HG02852 (cell line): ENCODE data around the gene LDLRAD4.

Experiments
- ATAC-seq: cut with Tn5 transposase; IDR thresholded peaks from one replicate; pipeline ENCODE4 v1.9.1; 2021; ENCODE audit warnings: mild to moderate bottlenecking, moderate library complexity; ENCODE audit not compliant: unreplicated experiment

LDLRAD4 gene

DNA sequence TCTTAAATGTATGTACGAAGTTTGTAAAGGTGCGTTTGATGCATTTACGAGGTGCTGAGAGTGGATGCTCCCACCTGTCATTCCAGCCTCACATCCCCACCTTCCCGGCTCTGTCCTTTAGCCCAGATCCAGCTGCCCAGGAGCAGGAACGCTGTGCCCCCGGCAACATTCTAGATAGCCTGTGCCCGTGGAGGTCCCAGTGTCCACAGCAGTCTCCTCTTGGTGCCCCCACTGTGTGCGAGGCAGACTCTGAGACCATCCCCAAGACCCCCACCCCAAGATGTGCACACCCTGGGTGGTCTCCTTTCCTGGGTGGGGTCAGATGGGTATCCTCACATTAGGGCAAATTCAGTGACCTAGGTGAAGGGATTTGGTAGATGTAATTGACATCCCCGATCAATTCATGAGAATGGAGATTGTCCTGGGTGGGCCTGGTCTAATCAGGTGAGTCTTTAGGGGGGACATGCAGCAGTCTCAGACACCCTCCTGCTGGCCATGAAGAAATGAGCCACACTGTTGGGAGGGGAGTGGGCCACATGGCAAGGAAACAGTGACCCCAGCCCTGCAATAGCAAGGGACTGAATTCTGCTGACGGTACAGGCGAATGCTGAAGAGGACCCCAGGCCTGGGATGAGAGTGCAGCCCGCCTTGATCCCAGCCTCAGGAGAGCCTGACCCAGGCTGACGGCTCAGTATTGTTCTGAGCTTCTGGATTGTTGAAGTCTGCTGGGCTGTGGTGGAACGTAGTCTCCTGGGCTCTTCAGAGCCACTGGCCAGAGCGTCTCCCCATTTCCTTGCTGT lies 304.5 kb downstream of the LDLRAD4 start:
- no peak for ATAC-seq

DNA sequence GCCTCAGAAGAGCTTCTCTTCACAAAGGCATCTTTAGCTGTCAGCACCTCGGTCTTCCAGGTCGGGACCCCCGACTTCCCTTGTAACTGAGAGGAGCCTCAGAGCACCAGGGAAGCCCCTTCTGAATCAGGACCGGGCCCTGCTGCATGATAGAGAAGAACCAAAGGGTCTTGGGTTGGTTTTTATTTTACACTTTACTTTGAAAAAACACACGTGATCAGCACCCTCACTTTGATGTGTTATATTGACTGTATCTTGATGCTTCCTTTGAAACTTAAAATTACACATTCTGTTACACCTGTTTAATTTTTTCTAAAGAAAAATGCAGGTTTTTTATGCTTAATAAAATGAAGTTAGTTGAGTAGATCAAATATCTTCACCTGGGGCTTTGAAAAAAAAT lies 305.5 kb downstream of the LDLRAD4 start:
- ATAC-seq = no peak

DNA sequence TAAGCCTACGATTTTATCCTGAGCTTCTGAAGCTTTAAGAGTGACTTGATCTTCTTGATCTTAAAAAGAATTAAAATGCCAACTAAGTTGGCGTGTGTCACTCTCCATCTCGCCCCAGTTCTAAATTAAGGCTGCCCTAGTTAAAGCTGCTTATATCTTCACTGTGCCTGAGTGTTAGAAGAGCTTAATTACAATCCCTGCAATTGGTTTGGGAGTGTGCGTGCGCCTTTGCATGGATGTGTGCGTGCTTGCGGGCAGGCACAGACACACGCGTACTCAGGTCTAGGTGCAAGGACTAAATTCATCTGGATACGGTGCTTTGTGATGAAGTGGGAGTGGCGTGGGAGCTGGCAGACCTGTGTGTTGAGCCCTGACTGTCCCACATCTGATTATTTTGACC lies 306.3 kb downstream of the LDLRAD4 start:
- ATAC-seq = no peak

DNA sequence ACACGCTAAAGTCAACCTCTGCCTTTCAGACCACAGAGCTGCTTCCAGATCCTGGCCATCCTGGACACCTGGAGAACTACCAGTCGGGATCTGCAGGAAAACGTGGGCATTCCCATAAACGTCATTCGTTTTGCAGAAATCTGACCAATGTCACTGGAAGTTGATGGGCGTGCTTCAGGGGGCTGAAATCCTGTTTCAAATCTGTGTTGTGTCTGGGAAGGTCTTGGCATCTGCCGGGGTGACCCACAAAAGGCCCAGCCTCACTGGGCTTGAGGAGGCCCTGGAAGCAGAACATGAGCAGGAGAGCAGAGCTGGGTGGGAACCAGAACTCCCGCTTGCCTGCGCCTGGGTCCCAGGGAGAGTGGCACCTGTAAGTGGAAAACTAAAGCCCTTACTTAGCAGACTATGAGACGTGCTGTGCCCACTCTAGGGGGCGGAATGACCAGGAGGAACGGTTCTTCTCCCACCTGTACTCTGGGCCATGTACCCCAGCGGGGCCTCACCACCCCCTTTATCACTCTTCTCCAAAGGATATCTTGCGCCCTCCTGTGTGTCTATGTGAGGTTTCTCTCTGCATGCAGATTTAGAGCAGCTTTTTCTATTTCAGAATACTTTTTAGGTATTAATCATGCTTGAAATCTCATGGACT lies 306.9 kb downstream of the LDLRAD4 start:
- no peak for ATAC-seq

DNA sequence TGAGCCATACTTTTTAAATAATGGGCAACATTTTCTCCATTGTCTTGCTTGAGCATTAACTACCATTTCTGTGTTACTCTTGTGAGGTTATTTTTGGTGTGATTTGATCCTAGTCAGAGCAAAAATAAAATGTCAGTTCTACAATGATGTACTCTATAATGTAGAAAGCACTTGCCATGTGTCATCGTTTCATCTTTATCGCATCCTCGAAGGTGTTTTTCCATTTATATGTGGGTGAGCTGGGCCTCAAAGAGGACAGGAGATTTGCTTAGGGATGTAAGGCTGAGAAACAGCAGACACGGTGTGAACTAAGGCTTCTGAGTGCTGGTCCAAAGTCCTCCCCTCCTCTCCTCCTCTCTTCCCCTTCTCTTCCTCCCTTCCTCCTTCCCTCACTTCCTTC lies 308.0 kb downstream of the LDLRAD4 start:
- no peak for ATAC-seq

DNA sequence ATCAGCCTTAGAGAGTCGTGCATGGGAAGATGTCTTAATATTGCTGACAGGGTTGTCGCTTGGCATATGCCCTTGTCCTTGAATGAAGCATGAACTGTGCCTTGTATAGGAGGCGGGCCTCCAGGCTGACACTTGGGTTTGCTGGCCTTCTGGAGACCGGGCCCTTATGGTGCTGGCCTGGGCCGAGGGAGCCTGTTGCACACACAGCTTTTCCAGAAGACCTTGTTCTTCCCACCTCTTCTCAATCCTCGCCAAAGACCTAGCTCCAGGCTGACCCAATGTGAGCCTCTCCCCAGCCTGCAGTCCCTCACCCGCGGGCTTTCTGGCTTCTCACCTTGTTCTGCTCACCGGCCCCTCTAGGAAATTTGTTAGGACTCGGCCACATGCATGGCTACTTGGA lies 308.7 kb downstream of the LDLRAD4 start:
- ATAC-seq = no peak

DNA sequence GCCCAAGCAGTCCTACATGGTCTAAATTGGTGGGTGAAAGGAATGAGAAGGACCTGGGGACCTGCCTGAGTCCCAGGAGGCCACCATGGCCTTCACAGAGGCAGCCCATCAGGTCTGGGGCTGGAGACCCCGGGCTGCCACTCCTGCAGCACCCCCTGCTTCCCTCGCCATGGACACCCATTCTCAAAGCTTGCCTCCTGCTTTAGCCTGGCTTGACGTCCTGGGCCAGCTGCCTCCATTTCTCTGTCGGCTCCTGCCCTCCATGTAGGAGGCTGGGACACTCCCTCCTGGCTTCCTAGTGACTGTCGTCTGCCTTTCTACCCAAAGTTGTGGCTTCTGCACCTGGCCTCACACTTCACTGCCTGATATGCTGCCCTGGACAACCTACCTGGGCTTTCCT lies 309.2 kb downstream of the LDLRAD4 start:
- ATAC-seq = no peak

DNA sequence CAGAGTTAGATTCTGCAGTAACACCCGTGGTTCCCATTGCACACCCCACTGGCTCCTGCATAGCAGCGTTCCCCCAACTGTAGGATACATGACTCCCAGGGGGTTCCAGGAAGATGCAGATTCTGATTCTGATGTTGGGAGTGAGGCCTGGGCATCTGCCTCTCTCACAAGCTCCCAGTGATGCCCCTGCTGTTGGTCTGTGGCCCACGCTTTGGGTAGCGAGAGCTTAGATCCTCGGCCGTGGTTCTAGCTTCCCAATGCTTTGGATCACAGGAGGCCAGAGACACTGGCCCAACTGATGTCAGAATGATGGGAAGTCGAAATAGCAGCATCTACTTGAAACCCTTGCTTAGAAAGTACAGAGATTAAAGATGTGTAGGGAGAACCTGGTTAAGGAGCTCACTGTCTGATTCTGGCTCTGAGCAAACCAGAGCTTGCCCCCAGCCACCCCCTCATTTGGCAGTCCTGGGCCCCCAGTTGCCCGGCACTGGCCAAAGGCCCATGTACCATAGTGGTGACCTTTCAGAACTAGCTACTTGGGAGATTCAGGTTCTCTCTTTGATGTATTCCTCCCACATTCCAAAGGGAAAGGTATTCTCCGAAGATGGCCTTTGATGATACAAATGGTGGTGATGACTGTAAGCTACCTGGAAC lies 310.3 kb downstream of the LDLRAD4 start:
- no peak for ATAC-seq

DNA sequence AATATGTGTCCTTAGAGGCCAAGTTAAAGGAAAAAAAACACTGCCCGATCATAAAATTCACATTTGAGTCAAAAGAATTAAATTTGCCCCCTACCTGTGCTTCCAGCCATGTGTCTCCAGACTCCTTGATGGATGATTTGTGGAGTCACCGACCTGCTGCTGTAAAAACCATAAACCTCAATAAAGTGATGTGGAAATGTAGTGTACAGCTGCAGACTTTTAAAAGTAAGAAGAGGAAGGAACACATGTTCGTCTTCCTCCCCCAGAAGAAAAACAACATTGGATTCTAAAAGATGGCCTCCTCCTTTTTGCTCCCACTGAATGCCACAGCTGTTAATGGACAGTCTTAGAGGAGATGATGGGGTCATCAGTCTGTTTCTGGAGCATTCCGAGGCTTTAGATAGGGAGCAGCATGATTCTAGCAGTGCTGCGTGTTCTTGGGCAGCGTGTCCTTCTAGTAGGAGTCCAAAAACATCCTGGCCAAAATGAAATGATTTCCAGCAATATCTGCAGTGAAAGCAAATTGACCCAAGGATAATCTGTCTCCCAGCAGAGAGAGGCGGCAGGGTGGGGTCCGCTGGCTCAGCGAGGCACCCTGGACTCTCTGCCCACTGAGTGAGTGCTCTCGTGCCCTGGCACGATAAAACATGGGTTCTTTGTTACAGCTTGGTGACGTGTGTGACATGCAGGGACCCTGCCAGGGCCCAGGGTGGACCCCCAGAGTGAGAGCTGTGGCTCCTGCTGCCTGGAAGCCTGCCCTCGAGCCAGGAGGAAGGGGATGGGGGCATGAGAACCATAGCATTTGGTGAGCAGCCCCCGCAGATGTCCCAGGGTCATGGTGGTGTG lies 311.7 kb downstream of the LDLRAD4 start:
- no peak for ATAC-seq

DNA sequence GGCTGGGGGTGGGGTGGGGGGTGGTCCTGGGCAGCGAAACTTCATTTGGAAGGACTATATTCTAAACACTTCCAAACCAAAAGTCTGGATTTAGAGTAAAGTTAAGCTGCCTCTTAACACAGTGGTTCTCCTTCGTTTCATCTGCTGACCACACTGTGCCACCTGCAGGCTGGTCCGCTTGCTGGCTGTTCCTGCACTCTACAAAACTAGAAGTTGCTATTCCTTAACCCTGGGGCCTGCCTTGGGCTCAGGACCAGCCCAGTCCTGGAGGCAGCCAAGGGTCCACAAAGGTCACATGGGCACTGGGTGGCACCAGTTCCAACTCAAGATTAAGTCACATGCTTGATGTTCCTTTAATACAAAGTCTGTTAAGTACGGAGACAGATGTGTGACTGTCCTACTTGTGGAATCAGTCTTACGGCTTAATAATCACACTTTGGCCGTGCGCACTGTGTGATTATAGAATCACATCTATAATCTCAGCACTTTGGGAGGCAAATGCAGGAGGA lies 312.4 kb downstream of the LDLRAD4 start:
- ATAC-seq = no peak

DNA sequence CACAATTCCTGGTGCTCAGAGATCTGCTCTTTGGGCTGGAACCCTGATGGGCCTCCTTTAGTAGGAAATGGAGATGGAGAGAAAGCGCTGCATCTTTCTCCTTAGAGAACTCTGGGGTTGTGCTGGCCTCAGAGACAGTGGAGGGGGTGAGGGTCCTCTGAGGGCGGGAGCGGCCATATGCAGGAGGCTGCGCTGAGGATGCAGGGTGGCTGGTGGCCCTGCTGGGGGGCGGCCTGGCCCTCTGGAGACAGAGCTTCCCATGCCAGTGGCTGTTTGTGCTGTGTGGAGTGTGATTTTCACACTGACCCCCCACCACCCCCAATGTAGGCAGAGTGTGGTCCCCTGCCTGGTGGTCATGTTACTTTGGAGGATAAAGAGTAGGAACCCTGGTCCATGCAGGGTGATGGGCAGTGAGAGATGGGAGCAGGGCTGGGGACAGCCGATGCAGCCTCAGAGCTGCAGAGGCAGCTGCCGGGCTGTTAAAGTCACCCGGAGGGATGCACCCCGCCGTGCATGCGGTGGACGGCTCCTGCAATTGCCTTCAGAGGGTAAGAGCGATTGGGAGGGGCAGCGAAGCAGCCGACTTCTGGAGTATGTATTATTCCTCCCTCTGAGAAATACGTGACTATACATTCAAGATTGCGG lies 313.2 kb downstream of the LDLRAD4 start:
- no peak for ATAC-seq

DNA sequence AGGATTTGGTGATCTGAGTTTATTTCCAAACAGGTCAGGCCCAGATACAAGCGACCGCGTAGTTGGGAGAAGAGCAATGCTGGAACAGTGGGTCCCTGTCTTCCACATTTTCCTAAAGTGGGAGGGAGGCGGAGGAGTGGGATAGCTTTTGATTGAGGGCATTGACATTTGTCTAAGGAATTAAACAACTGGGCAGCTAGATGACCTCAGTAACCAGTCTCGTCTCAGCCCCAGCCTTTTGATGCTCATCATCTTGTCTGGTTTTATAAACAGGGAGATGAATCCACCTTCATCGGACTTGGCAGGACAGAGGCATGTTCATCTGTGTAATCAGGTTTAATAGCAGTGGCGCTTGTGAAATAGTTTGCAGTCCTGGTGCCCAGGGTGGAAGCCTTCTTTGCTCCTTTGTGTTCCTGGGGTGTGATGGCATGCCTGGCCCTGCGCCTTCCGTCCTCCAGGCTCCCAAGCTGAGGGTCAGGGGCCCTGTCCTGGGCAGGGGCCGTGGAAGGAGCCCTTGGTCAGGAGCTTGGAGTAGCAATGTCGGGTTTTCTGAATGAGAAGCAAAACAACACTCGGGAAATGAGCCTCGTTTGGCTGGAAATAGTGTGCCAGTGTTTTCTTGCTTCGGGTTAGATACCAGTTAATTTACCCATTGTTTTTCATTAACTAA lies 314.0 kb downstream of the LDLRAD4 start:
- no peak for ATAC-seq

DNA sequence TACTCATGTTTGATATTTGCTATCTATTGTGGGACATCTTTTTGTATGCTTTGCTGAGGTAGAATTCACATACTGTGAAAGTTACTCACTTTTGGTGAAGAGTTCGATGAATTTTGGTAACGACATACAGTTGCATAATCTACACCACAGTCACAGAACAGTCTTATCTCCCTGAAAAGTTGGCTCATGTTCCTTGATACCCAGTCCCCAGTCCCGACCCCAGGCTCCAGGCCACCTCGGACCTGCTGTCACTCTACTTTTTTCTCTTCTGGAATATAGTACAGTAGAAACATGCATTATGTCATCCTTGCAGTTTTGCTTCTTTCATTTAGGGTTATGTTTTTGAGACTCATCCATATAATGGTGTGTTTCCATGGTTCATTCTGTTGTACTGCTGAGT lies 316.1 kb downstream of the LDLRAD4 start:
- ATAC-seq = no peak

DNA sequence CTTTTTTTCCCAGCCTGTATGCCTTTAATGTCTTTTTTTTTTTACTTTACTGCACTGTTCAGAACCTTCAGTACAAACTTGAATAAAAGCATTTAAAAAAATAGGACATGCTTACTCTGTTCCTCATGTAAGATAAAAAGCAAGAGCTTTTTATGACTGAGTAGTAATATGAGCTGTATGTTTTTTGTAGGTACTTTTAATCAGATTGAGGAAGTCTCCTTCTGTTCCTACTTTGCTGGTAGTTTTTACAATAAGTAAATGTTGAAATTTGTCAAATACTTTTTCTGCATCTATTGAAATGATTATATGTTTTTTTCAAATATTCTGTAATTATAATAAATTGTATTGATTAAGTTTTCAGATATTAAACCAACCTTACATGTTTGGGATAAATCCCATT lies 318.0 kb downstream of the LDLRAD4 start:
- no peak for ATAC-seq

DNA sequence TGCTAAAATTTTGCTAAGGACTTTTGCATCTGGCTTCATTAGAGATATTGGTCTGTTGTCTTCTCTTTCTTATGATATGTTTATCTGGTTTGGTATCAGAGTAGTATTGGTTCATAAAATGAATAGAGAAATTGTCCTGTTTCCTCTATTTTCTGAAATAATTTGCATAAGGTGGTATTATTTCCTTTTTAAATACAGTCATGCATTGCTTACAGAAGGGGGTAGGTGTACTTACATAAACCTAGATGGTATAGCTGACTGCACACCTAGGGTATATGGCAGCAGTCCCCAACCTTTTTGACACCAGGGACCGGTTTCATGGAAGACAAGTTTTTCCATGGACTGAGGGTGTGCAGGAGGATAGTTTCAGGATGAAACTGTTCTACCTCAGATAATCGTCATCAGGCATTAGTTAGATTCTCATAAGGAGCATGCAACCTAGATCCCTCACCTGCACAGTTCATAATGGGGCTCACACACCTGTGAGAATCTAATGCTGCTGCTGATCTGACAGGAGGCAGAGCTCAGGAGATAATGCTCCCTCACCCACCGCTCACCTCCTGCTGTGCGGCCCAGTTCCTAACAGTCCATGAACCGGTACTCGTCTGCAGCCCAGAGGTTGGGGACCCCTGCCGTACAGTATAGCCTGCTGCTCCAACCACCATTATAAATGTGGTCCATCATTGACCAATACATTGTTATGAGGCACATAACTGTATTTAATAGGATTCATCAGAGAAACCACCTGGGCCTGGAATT lies 318.6 kb downstream of the LDLRAD4 start:
- ATAC-seq = no peak

DNA sequence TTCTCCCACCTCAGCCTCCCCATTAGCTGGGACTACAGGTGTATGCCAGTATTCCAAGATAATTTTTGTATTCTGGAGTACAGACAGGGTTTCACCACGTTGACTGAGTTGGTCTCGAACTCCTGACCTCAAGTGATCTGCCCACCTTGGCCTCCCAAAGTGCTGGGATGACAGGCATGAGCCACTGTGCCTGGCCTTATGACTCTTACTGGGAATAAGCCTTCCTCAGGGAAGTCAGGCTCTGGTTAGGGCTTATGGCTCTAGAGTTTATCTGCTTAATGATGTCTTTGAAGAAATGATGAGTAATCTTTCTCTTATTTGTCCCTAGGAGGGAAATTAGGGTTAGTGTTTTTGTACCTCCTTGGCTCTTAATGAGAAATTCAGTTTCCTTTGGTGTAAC lies 320.1 kb downstream of the LDLRAD4 start:
- no peak for ATAC-seq

DNA sequence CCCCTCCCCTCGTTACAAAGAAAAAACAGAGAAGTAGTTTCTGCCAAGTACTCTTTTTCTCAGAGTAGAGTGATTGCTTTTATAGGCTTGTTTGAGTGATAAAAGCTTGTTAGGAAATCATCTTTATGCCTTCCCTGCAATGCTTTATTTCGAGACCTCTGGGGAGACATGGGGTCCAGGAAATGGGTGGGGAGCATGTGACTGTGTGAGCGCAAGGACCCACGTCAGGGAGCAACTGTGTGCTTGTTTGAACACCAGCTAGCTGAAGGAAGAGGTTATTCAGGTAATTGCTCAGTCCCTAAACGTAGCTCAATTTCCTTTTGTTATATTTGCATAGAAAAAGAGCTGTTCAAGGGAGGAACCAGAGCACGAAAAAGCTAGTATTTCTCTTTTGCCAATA lies 320.5 kb downstream of the LDLRAD4 start:
- no peak for ATAC-seq

DNA sequence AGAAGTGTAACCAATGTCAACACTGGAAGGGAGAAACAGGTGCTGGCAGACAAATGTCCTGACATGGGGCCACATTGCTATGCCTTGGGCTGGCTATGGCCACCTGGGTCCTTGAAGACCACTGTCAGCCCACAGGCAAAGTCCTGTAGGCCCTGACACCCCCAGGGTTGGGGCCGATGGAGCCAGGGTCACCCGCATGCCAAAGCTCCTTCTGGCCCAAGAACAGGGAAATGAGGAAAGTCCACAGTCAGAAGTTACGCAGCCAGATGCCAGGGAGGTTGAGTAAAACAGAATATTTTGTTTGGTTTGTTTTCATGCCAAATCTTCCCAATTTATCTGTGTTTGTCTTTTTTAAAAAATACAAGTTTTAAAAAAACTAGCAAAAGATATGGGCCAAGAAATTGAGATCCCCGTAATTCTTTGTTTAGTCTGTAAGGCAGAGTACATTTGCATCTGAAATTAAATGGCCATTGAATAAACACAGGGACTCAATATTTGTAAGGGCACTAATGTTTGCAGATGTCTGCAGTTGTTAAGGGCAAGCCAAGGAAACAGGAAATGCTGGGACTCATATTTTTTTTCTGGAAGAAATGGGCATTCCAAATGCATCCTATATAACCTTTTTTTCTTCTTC lies 321.4 kb downstream of the LDLRAD4 start:
- no peak for ATAC-seq
